ENCODE data around the gene LTBP3.
"Not testable (repeated sequence)": the region's sequence is repeated elsewhere in the genome, so short reads cannot be mapped to it uniquely, and the experiment has no call there.

LTBP3 gene

GRCh38 chr11:65535102-65535501 is 23.1 kb downstream of the LTBP3 start:
- peak; percentile 22 for DNase-seq

- DNase-seq = peak; percentile 18
Observed at GRCh38 chr11:65532388-65533064, 25.6 kb downstream of the LTBP3 start.

GRCh38 chr11:65530157-65530496 is 28.0 kb downstream of the LTBP3 start:
- DNase-seq = no peak

GRCh38 chr11:65529475-65530156 is 28.5 kb downstream of the LTBP3 start:
- DNase-seq = peak; percentile 20

GRCh38 chr11:65528819-65529350 is 29.3 kb downstream of the LTBP3 start:
- DNase-seq = peak; percentile 13

DNA sequence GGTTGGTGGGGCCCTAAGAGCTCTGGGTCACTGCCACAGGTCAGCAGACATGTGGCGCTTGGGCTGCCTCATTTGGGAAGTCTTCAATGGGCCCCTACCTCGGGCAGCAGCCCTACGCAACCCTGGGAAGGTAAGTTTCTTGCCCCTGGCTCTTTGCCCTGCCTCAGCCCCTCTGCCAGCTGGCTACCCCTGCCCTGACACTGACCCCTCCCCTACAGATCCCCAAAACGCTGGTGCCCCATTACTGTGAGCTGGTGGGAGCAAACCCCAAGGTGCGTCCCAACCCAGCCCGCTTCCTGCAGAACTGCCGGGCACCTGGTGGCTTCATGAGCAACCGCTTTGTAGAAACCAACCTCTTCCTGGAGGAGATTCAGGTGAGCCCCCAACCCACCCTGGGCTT is 31.4 kb downstream of the LTBP3 start:
- peak; percentile 26 for DNase-seq

- DNase-seq = peak; percentile 22
Observed at GRCh38 chr11:65525546-65526480, 32.3 kb downstream of the LTBP3 start.

DNA sequence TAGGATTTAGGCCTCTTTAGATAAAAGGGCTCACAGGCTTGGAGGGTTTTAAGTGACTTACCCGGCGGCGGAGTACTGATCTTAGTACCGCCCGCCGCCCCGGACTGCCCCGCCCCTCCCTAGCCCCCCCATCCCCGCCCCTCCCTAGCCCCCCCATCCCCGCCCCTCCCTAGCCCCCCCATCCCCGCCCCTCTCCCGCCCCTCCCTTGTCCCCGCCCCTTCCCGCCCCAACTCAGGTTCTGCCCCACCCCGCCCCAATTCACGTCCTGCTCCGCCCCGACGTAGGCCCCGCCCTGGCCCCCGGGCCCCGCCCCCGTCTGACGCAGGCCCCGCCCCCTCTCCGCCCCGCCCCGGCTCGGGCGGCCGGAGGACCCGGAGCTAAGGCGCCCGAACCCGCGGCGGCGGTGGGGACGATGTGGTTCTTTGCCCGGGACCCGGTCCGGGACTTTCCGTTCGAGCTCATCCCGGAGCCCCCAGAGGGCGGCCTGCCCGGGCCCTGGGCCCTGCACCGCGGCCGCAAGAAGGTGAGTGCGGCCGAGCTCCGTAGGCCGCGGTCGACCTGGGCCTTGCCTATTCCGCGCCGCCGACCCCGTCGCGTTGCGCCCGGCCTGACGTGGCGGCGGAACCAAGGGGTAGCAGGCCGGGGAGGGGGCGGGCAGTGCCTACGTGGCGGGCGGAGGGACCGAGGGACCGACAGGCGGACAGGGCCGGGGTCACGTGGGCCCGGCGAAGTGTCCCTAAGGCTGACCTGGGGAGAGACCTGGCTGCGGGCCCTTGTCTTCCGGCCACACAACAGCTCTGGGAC is 33.2 kb downstream of the LTBP3 start, which contains the start of gene SCYL1:
TSS of gene SCYL1 (plus strand) at position 343 of the 805 bp plus-strand sequence. CDS start at position 414, 71 bp downstream.
- DNase-seq = peak; percentile 93

GRCh38 chr11:65524014-65524740 is 34.0 kb downstream of the LTBP3 start:
- peak; percentile 66 for DNase-seq

DNA sequence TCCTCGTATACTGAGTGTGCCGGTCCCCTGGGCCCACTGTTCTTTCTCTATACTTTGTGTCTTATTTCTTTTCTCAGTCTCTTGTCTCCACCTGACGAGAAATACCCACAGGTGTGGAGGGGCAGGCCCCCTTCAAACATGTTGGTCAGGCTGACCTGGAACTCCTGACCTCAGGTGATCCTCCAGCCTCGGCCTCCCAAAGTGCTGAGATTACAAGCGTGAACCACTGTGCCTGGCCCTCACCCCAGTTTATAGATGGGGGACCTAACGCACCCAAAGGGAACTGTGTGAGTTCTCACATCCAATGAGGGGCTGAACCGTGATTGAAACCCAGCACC is 34.6 kb downstream of the LTBP3 start:
- not testable (repeated sequence) for DNase-seq

DNA sequence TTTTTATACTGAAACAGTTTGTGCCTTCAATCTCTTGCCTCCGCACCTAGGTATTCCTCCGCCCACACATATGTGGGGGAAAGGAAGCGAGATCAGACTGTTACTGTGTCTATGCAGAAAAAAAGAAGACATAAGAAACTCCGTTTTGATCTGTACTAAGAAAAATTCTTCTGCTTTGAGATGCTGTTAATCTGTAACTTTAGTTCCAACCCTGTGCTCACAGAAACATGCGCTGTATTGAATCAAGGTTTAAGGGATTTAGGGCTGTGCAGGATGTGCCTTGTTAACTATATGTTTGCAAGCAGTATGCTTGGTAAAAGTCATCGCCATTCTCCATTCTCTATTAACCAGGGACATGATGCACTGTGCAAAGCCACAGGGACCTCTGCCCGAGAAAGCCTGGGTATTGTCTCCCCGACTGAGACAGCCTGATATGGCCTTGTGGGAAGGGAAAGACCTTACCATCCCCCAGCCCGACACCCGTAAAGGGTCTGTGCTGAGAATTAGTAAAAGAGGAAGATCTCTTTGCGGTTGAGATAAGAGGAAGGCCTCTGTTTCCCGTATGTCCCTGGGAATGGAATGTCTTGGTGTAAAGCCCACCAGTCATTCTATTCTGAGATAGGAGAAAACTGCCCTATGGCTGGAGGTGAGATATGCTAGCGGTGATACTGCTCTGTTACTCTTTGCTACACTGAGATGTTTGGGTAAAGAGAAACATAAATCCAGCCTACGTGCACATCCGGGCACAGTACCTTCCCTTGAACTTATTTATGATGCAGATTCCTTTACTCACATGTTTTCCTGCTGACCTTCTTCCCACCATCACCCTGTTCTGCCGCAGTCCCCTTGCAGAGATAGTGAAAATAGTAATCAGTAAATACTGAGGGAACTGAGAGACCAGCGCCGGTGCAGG is 35.2 kb downstream of the LTBP3 start:
- peak; percentile 18 for DNase-seq

GRCh38 chr11:65521777-65522521 is 36.2 kb downstream of the LTBP3 start:
- peak; percentile 24 for DNase-seq

DNA sequence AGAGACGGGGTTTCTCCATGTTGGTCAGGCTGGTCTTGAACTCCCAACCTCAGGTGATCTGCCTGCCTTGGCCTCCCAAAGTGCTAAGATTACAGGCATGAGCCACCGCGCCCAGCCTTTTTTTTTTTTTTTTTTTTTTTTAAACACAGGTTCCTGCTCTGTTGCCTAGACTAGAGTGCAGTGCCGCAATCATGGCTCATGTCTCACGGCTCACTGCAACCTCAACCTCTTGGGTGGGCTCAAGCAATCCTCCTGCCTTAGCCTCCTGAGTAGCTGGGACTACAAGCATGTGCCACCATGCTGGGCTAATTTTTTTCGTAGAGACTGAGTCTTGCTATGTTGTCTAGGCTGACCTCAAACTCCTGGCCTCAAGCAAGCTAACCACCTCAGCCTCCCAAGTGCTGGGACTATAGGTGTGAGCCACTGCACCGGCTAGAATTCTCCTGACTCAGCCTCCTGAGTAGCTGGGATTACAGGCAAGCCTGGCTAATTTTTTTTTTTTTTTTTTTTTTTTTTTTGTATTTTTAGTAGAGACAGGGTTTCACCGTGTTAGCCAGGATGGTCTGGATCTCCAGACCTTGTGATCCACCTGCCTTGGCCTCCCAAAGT is 39.1 kb downstream of the LTBP3 start:
- DNase-seq = not testable (repeated sequence)

DNA sequence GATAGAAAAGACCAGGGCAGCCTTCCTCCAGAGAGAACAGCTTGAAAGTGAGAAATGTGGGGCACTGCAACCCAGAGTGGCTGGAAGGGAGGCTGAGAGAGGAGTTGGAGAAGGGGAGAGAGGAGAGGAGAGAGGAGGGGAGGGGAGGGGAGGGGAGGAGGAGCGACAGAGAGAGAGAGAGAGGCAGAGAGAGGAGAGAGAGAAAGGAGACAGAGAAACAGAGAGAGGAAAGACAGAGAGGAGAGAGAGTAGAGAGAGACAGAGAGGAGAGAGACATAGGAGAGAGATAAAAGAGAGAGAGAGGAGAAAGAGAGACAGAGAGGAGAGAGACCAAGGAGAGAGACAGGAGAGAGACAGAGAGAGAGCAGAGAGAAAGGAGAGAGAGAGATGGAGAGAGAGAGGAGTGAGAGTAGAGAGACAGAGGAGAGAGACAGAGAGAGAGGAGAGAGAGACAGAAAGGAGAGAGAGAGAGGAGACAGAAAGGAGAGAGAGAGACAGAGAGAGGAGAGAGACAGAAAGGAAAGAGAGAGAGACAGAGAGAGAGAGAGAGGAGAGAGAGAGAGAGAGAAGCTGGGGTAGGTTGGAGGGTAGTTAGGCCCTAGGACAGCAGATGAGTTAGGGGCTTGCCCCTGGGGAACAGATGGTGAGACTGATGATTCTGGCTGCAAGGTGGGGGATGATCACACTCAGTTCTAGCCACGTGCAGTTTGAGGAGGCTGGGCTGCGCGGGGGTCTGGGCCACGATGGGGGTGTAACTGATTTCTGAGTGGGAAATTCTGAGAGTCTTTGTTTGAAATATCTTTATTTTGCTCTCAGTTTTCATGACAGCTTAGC is 41.8 kb downstream of the LTBP3 start:
- DNase-seq = peak; percentile 15

GRCh38 chr11:65512311-65512710 is 45.8 kb downstream of the LTBP3 start:
- DNase-seq = not testable (repeated sequence)

DNA sequence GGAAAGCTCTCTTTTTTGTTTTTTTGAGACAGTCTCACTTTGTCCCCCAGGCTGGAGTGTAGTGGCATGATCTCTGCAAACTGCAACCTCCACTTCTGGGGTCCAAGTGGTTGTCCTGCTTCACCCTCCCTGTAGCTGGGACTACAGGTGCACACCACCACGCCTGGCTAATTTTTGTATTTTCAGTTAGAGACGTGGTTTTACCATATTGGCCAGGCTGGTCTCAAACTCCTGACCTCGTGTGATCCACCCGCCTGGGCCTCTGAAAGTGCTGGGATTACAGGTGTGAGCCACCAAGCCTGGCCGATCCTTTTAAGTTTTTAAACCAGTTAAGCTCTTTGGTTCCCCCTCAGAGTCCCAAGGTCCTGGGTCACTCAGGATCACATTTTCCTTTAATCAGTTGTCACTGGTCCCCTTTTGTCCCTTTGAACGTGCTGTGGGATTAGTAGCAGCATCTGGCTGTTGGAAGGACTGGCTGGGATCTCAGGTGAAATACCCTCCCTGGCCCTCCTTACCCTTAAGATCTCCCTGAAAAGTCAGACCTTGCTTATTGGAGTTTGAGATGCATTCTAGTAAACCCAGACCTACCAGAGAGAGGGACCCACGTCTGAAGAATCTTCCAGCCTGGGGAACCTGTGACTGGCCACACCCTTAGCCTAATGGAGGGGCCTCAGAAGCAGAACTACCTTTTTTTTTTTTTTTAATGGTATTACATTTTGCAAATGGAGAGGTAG is 51.2 kb downstream of the LTBP3 start:
- DNase-seq = peak; percentile 83

DNA sequence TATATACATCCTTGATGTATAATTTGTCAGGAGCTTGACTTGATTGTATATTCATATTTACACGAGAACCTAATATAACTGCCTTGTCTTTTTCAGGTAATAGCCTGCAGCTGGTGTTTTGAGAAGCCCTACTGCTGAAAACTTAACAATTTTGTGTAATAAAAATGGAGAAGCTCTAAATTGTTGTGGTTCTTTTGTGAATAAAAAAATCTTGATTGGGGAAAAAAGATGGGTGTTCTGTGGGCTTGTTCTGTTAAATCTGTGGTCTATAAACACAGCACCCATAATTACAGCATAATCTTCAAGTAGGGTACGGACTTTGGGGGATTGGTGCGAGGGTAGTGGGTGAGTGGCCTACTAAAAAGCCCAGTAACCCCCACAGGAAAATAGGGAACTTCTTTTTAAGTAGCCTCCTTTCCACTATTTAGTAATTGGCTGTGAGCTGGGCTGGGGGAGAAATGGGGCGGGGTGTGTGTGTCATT is 51.8 kb downstream of the LTBP3 start:
- DNase-seq = no peak

All from femur (tissue), 1 donor.